Fibroblast of skin of right biceps (primary cell): ENCODE results near the gene DOCK4.
A peak's percentile ranks its signal among the peaks of the same experiment; 100 is the strongest.
"Not testable (repeated sequence)": the region's sequence is repeated elsewhere in the genome, so short reads cannot be mapped to it uniquely, and the experiment has no call there.

Source experiments
- DNase-seq: peaks from one replicate; pipeline ENCODE4 v3.0.0-alpha.2; 2013

DOCK4 gene

GRCh38 chr7:111927353-111928019 is 278.7 kb downstream of the DOCK4 start:
- no peak for DNase-seq

GRCh38 chr7:111920329-111920728 is 285.9 kb downstream of the DOCK4 start:
- DNase-seq: no peak

GRCh38 chr7:111919631-111920179 is 286.5 kb downstream of the DOCK4 start:
- peak; percentile 51 for DNase-seq

GRCh38 chr7:111919164-111919563 is 287.0 kb downstream of the DOCK4 start:
- no peak for DNase-seq

DNA sequence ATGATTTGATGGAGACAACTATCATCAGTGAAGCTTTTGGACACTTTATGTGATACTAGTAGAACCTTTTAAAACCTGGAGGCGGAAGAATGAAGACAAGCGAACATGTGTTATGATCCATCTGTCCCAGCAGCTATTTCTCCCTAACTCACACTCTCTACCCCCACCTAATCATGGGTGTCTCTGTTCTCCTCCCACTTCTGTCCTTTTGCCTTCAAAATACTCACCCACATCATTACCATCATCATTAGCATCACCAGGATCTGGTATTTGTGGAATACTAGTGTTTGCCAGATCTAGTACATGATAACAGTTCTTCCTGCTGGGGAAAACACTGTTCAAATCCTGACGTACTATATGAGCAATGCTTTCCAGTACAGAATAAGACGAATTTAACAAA is 287.7 kb downstream of the DOCK4 start:
- DNase-seq: no peak

DNA sequence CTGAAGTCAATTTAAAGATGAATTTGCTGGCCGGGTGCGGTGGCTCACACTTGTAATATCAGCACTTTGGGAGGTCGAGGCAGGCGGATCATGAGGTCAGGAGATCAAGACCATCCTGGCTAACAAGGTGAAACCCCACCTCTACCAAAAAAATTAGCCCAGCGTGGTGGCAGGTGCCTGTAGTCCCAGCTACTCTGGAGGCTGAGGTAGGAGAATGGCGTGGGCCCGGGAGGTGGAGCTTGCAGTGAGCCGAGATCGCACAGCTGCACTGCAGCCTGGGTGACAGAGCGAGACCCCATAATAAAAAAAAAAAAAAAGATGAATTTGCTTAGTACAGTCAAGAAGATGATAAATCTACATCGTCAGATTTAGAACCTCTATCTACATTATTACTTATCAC is 288.8 kb downstream of the DOCK4 start:
- DNase-seq: not testable (repeated sequence)

DNA sequence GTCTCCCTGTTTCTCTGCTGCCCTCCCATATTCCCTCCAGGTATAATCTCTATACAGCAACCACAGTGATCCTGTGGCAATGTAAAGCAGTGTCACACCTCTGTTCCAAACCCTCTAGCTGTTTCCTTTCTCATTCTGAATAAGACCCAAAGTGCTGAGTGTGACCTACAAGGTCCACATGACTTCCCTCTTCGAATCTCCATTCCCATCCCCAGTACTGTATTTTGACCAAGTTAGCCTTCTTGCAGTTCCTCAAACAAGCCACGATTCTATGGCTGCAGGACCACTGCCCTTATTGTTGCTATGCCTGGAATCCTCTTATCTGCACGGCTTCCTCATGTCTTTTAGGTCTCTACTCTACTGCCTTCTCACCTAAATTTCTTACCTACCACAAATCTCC is 291.9 kb downstream of the DOCK4 start:
- DNase-seq: no peak

DNA sequence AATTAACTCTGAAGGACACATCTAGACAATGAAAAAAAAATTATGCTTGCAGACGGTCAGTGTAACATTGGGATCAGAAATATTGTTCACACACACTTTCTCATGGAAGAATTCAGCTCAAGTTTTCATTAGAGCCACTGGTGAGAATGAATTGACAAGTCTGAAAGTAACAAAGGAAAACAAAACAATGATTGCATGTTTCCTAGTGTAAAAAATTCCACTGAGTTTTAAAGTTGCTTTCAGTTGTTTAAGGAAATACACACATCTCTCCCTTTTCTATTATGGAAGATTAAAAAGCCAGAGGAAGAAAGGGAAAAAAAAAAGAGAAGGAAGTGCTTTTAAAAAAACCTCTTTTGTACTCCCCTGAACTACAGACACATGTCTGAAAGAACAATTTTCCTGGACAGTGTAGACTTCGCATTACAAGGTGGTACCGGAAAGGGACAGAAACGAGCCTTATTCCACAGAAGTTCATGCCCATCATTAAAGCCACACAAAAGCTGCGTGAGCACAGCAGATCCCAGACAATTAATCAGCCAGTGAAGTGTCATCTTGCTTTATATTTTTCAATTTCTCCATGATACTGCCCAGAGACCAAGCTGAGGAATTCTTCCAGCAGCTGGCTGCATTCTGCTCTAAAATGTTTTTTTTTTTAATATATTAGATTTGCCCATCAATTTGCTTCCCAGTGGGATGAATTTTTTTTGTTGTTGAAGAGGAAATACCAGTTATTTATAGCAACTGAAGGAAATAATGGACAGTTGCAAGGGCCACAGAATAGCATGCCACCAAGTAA is 294.8 kb downstream of the DOCK4 start:
- no peak for DNase-seq

- DNase-seq: no peak
These were observed 295.5 kb downstream of the DOCK4 start for GRCh38 chr7:111910656-111911055.

GRCh38 chr7:111908673-111909072 is 297.5 kb downstream of the DOCK4 start:
- not testable (repeated sequence) for DNase-seq

DNA sequence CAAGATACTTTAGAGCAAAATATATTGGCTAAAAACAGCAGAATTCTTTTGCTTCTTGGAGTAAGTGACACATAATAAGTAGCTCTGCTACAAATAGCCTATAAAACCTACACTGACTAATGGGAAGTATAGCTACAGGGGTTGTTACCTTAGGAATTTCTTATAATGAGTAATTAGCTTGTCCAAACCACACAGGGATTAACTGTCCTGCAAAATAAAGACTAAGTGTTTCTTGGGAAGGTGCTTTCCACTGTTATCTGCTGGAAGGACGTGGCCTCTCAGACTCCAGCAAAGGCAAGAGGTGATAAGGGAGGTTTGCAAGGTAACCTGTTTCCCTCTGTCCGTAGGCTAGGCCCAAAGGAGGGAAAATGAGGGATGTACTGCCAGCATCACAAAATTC is 302.4 kb downstream of the DOCK4 start:
- no peak for DNase-seq

- DNase-seq: no peak
These were observed 303.2 kb downstream of the DOCK4 start for GRCh38 chr7:111903016-111903415.

GRCh38 chr7:111900283-111900682 is 305.9 kb downstream of the DOCK4 start:
- no peak for DNase-seq

GRCh38 chr7:111895049-111895448 is 311.1 kb downstream of the DOCK4 start:
- no peak for DNase-seq

- DNase-seq: no peak
These were observed 311.7 kb downstream of the DOCK4 start for GRCh38 chr7:111894518-111894917.

- no peak for DNase-seq
These were observed 313.0 kb downstream of the DOCK4 start for GRCh38 chr7:111893190-111893589.

DNA sequence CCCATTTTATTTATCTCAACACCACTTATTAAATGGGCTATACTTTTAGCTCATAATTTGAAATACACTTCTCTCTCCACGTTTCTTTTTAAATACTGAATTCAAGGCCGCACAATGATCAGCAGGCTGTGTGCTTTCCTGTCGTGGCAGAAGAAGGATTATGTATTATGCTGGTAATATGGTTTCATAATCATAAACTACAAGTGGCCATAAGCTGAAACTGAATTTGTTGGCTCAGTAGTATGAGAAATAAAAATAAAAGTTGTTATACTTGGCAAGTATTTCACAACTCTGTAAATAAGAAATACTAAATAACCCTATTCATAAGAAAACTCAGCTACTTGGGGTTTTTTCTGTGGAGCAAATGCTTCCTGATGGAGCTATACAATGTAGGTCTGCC is 313.6 kb downstream of the DOCK4 start:
- no peak for DNase-seq

- DNase-seq: no peak
These were observed 318.5 kb downstream of the DOCK4 start for GRCh38 chr7:111887734-111888133.

GRCh38 chr7:111886233-111886632 is 320.0 kb downstream of the DOCK4 start:
- DNase-seq: no peak

- no peak for DNase-seq
These were observed 323.0 kb downstream of the DOCK4 start for GRCh38 chr7:111883241-111883640.

DNA sequence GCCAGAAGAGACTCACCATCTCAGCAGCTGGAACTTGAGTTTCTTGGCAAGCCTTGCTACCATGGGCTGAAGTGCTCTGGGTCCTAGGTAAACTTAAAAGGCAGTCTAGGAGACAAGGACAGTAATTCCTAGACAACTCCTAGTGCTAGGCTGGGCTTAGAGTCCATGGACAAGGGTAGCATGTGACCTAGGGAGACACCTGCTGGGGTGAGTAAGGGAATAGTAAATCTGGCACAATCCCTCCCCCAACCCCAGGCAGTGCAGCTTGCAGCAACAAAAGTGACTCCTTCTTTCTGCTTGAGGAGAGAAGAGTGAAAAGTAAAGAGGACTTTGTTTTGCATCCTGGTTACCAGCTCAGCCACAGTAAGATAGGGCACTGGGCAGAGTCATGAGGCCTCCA is 327.4 kb downstream of the DOCK4 start:
- DNase-seq: no peak

DNA sequence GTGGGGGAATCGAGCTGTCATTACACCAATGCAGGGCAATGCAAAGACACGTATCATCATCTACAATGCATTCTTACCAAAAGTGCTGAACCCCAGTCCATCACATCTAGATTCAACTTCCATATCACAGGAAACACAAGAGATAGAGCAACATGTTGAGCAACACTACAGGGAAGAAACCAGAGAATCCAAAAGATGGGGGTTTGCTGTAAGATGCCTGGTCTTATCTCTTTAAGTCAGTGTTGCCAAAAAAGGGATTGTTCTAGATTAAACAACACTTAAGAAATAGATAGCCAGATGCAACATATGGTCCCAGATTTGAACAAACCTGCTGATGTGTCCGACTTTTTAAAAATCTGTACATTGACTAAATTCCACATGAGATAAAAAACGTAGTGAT is 328.3 kb downstream of the DOCK4 start:
- no peak for DNase-seq

DNA sequence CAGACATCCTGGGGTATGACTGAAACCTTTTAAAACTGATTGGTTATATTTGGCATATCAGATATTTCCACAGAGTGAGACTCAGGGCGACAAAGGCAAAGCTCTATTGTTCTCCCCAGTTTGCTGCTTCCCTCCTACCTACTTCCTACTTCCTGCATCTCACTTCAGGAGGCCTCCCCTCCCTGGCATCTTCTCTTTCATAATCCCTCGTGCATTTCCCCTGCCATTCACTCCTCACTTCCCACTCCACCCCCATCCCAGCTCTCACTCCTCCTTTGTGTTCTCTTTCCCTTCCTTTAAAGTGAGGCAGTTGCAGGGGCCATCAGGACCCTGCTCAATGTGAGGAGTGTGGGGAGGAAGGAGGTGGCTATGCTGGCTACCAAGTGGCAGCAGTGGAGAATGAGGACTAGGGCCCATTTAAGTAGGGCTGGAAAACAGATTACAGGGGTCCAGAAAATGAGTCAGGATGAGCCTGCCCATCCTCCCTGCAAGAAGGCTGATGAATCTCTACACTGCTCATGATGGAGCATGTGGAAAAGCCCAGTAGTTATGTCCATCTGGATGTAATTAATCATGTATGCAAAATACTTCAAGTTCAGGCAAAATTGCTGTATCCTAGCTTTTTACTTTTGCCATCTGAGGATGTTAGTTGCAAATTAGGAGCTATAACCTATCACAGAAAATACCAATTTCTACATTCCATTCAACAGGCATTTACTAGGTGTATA is 332.1 kb downstream of the DOCK4 start:
- peak; percentile 45 for DNase-seq

DNA sequence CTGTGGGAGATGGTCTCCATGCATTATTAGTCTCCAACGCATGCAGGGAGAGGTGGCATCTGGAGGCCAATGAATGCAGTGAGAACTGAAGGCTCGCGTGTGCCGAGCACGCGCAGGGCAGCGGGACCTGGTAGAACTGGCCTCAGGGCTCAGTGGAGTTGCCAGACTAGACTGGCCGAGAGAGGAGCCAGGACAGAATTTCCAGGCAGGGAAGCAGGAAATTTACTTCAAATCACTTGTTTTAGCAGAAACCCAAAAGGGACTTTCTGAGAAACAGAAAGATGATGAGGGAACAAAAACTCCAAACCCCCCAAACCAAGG is 332.9 kb downstream of the DOCK4 start:
- no peak for DNase-seq
